Activated T-helper 1 cell treated with anti-CD3 and anti-CD28 coated beads, Interleukin-2, amount 50 U/mL, for 16 hours (primary cell): ENCODE data around the gene FRS3.
A peak's percentile ranks its signal among the peaks of the same experiment; 100 is the strongest.

Experiments
- DNase-seq, 2 donors: peaks; one replicate each; pipeline ENCODE4 v3.0.0-alpha.2; 2020; ENCODE audit warnings: low read depth in 1 of 2, low spot score in 1 of 2

The FRS3 gene

DNA sequence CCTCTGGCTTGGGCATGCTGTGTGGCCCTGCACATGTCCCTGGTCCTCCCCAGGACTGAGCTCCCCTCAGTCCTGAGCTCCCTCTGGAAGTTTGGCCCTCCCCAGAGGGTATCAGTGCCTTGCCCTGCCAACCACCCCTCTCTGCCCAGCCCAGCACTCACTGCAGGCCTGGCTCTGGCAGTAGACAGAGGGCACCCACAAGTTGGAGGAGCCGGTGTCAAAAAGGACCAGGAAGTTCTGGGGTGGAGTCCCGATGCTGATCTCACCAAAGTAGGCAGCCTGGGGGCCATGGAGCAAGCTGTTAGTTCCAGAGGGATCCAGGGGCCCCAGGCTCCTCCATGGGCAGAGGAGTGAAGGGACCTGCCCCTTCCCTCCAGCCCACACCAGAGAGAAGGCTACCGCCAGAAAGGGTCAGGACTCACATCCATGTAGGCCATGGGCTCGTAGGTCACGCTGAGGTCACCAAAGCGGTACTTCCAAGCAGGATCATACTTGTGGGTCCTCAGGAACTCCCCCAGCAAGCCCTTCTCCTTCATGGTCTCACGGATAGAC lies 35.4 kb downstream of the FRS3 start:
- no peak for DNase-seq

DNA sequence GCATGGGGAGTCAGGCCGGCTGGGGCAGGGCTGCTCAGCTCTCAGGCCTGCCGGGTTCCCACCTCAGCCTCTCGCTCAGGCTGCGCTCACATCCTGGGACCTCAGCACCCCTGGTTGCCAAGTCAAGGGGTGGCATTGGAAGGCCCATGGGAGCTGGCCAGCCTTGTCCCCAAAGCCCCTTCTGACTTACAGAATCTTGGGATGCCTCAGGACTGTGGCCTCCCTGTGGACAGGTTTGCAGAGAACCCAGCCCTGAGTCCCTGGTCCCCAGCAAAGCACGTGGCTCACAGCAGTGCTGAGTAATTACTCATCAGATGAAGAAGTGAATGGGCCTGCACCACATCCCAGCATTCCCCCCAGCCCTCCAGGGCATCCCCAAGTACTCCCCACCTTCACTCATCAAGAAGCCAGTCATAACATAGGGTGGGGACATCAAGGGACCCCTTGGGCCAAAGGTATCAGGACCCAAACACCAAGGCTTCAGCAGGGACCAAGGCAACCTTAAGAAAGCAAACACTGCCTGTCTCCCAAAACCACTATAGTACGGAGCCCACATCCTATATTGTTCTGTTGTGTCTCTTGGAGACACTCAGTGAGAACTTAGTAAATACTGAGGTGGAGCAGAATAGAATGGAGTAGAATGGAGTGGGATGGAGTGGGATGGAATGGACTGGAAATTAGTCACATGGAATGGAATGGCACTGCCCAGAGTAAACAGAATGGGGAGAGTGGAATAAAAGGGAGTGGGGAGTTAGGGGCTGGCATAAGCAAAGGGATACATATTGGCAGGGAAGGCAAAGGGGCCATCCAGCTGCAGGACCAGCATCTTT lies 36.1 kb downstream of the FRS3 start:
- DNase-seq: no peak

DNA sequence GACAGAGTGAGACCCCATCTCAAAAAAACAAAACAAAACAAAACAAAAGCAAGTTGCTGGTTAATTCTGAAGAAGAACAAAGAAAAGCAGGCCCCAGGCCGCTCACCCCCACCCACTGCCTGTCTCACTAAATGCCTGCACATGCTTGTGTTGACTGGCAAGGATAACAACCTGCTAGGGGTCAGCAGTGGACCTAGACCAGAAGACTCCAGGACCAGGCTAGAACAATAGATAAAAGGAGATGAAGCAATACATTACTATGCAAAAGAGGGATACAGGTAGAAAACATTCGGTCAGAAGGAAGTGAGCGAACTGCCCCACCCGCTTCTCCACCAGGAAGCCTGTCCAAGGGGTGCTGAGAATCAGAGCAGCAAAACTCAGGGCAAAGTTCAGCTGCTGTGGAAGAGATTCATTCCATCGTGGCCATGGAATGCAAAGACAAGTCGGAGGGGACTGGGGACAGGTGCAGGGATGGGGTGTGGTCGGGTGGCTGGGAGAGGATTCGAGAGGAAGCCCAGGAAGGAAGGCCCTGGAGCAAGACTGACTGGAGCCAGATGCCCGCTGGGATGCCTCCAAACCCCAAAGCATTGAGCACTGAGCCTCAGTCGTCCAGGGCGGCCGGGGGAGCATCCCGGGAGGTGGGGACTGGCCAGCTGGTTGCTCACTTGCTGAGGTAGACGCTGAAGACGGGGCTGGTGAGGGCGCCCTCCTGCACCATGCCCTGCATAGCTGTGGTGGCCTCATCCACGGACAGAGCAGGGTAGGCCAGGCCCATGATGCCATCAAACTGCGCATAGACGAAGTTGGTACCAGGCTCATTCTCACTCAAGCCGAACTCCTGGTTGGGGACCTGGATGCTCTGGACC lies 37.8 kb downstream of the FRS3 start:
- DNase-seq: no peak

- DNase-seq: no peak
Observed at GRCh38 chr6:41740366-41741162, 39.1 kb downstream of the FRS3 start.

DNA sequence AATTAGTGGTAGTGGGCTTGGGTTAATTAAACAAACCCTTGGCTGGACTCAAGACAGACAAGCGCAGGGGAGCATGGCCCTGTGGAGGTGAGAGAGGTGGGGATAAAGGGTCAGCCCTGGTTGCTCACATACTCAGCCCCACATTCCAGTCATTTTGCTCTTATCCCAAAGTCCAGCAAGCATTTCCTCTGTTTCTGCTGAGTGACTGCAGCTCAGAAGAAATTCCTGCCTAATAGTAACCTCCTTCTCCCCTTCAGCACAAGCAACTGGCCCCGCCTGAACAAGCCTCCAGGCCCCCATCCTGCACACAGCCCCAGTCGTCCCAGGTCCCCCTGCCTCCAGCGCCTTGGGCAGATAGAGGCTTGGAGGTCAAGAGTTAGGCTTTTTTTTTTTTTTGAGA lies 40.7 kb downstream of the FRS3 start:
- DNase-seq: no peak

- DNase-seq: no peak
Observed at GRCh38 chr6:41737591-41738130, 42.0 kb downstream of the FRS3 start.

GRCh38 chr6:41736800-41737555 lies 42.7 kb downstream of the FRS3 start:
- no peak for DNase-seq

DNA sequence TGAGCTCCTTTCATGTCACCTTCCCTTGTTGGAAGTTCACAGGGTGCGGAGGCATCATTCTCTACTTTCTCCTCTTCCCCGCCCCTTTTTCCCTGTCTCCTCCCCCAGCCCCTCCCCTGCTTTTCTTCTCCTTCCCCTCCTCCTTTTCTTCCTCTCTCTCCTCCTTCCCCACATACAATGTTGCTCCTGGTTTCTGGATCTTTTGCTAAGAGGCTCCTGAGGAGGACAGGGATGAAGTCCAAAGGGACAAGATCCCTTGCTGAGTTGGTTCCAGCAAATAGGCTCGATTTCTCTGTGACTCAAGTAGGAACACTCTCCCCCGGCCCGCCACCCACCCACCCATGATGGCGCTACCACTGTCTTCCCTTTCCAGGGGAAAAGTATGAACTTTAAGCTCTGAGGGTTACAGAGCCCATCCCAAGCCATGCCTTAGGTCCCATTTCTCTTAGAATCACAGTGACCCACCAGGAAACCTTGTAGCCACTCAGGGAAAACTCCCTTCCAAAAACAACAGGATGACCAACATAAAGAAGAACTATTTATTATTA lies 43.4 kb downstream of the FRS3 start:
- DNase-seq: no peak

DNA sequence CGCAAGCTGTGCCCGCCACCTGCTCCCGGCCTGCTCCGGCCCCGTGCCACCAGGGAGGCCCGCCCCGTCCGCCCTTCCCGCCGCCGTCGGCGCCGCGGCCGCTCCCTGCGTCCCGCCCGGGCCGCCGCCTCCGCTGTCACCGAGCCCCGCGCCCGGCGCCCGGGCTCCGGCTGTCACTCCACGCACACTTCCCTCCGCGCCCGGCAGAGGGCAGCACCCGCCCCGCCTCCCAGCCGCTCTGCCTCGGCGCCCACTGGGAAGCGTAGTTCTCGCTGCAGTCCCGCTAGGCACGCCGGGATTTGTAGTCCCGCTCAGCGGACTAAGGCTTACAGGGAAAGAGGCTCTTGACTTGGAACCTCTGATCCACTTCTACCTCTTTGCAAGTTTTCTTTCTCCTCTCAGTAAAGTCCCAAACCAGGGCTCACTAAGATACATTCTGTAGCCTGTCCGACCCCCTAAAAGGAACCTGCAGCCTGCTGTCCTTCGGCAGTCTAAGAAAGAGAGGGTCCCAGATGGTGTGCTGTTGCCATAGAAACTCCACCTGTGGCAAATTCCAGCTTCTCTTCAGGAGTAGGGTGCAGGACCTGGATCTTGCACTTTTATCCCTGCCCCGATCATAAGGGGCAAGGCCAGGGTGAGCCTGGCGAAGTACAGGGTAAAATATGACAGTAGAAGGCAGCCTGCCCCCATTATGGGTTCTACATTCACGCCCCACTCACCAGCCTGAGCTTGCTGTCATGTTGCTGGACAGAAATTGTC lies 44.1 kb downstream of the FRS3 start, which contains the start of gene TFEB:
Gene TFEB, minus strand, starts transcription at position 182 of the 759 bp plus-strand sequence. CDS start 44,395 bp downstream, outside the sequence.
- DNase-seq: peak; percentile 89 to 92

GRCh38 chr6:41734666-41735426 lies 44.9 kb downstream of the FRS3 start:
- DNase-seq: peak; percentile 36 to 61

- DNase-seq: peak; percentile 21 to 54
Observed at GRCh38 chr6:41733707-41734665, 45.7 kb downstream of the FRS3 start.

- no peak for DNase-seq
Observed at GRCh38 chr6:41733360-41733706, 46.4 kb downstream of the FRS3 start.

DNA sequence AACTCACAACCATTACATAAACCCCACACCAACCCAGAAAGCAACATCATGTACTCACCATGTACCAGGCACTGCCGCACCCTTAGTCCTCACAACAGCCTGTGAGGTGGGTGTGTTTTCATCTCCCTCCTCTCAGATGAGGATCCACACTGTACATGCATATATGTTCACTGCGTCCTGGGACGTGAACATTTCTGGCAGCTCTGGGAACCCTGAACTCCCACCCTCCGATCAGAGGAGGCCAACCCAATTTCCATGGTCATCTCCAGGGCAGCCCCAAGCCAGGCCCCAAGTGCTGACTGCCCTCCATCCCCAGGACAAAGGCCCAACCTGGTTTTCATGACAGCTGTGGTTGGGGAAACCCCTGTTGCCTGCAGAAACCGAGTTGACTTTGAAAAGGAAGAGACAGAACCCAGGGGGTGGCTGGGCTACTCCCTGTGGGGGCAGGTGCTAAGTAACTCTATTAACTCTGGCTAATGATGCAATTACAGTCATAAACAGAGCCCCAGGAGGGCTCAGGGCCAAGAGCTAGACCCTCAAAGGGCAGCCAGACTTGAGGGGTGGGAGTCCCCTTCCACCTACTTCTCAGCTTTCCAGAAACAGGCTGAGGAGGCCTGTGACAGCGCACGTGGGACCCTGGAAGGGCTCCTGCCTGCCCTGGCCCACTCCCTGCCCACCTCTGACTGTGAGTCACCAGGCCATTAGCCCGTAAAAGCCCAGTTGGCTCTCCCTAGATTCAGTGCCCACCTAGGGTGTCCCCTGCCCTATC lies 46.9 kb downstream of the FRS3 start:
- DNase-seq: peak; percentile 27 to 48

DNA sequence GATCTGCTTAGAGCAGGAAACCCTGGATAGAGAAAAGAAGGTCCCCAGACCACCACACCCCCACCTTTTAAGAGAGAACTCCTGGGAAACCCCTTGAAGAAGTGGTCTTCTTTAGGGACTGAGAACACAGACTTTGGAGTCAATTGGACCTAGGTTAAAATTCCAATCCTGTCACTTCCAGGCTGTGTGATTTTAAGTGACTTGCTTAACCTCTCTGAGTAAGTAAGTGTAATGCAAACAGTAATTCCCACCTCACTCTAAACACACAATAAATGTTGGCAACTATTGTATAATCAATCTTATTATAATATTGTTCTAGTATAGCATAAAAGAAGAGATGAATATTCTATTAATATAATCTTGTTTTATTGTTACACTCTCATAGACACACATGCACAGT lies 47.6 kb downstream of the FRS3 start:
- no peak for DNase-seq

- no peak for DNase-seq
Observed at GRCh38 chr6:41731561-41732086, 48.1 kb downstream of the FRS3 start.
